HEK293T (cell line): ENCODE data around the gene FOXA3.

ENCODE experiments used
- CTCF ChIA-PET: fragments of 350-600 bp; formaldehyde crosslinking; extraction: SDS; loops from one replicate; lab custom pipeline; 2021; ENCODE audit warnings: antibody characterized with exemption, inconsistent platforms; lab: Yijun Ruan, JAX
- POLR2A ChIA-PET: fragments of 350-600 bp; formaldehyde crosslinking; extraction: SDS; loops from one replicate; lab custom pipeline; 2020; ENCODE audit warnings: antibody characterized with exemption, inconsistent platforms; lab: Yijun Ruan, JAX
- DNase-seq: peaks from one replicate; pipeline ENCODE4 v3.0.0; 2012; ENCODE audit warnings: mixed read lengths; ENCODE audit errors: extremely low spot score
- ARNT ChIP-seq: fragments of 450-650 bp; IDR thresholded peaks from 2 replicates; pipeline ENCODE4 v1.6.1; 2017; ENCODE audit warnings: mild to moderate bottlenecking
- BHLHE40 ChIP-seq: fragments of 450-650 bp; IDR thresholded peaks from 2 replicates; pipeline ENCODE4 v1.6.1; 2016; ENCODE audit warnings: mild to moderate bottlenecking, moderate library complexity, borderline replicate concordance
- CTBP1 ChIP-seq: fragments of 450-650 bp; IDR thresholded peaks from 2 replicates; pipeline ENCODE4 v1.6.1; 2016; ENCODE audit warnings: borderline replicate concordance
- ELF4 ChIP-seq: fragments of 450-650 bp; IDR thresholded peaks from 2 replicates; pipeline ENCODE4 v1.6.1; 2017; ENCODE audit warnings: antibody characterized with exemption
- FOXA1 ChIP-seq: fragments of 450-650 bp; IDR thresholded peaks from 2 replicates; pipeline ENCODE4 v1.6.1; 2016; ENCODE audit warnings: mild to moderate bottlenecking
- FOXK2 ChIP-seq: fragments of 450-650 bp; IDR thresholded peaks from 2 replicates; pipeline ENCODE4 v1.6.1; 2016; ENCODE audit warnings: mild to moderate bottlenecking
- FOXM1 ChIP-seq: fragments of 450-650 bp; IDR thresholded peaks from 2 replicates; pipeline ENCODE4 v1.6.1; 2017; ENCODE audit warnings: mild to moderate bottlenecking, borderline replicate concordance
- HDGF ChIP-seq: fragments of 450-650 bp; IDR thresholded peaks from 2 replicates; pipeline ENCODE4 v1.6.1; 2017; ENCODE audit warnings: antibody characterized with exemption, borderline replicate concordance
- L3MBTL2 ChIP-seq: fragments of 450-650 bp; conservative IDR thresholded peaks from 2 replicates; pipeline ENCODE4 v1.6.1; 2016; ENCODE audit warnings: mild to moderate bottlenecking
- LEF1 ChIP-seq: fragments of 450-650 bp; IDR thresholded peaks from 2 replicates; pipeline ENCODE4 v1.6.1; 2017; ENCODE audit warnings: mild to moderate bottlenecking, borderline replicate concordance
- NFRKB ChIP-seq: fragments of 450-650 bp; IDR thresholded peaks from 2 replicates; pipeline ENCODE4 v1.6.1; 2016; ENCODE audit warnings: mild to moderate bottlenecking, moderate library complexity
- PKNOX1 ChIP-seq: fragments of 450-650 bp; IDR thresholded peaks from 2 replicates; pipeline ENCODE4 v1.6.1; 2016
- SP1 ChIP-seq: fragments of 450-650 bp; IDR thresholded peaks from 2 replicates; pipeline ENCODE4 v1.6.1; 2017
- SUZ12 ChIP-seq: fragments of 450-650 bp; IDR thresholded peaks from 2 replicates; pipeline ENCODE4 v1.6.1; 2016; ENCODE audit warnings: mild to moderate bottlenecking
- TARDBP ChIP-seq: fragments of 450-650 bp; IDR thresholded peaks from 2 replicates; pipeline ENCODE4 v1.6.1; 2016
- ZNF384 ChIP-seq: fragments of 450-650 bp; IDR thresholded peaks from 2 replicates; pipeline ENCODE4 v1.6.1; 2016

The FOXA3 gene

GRCh38 chr19:45874620-45874966 is 10.5 kb downstream of the FOXA3 start:
- TF ChIP-seq SP1 (no peak), PKNOX1 (no peak), SUZ12 (no peak), FOXM1 (no peak), ZNF384 (no peak), FOXK2 (no peak), BHLHE40 (no peak), L3MBTL2 (no peak), NFRKB (no peak), FOXA1 (no peak), TARDBP (no peak)
- ChIA-PET POLR2A (no interaction called here), CTCF (no interaction called here)
- DNase-seq: no peak

GRCh38 chr19:45876161-45876410 is 12.0 kb downstream of the FOXA3 start:
- CTCF ChIA-PET: no interaction called here

GRCh38 chr19:45876411-45877197 is 12.5 kb downstream of the FOXA3 start:
- ChIA-PET POLR2A (no interaction called here), CTCF (no interaction called here)
- no peak for DNase-seq
- no peak for TF ChIP-seq TARDBP
- no peak for TF ChIP-seq LEF1
- no peak for TF ChIP-seq SUZ12
- TF ChIP-seq BHLHE40: no peak
- no peak for TF ChIP-seq CTBP1
- no peak for TF ChIP-seq SP1
- no peak for TF ChIP-seq L3MBTL2
- no peak for TF ChIP-seq ARNT
- TF ChIP-seq FOXK2: no peak
- no peak for TF ChIP-seq NFRKB
- no peak for TF ChIP-seq ZNF384
- TF ChIP-seq HDGF: no peak
- no peak for TF ChIP-seq ELF4
- TF ChIP-seq PKNOX1: no peak
- no peak for TF ChIP-seq FOXM1
- no peak for TF ChIP-seq FOXA1

More at GRCh38 chr19:45876161-45876410, 12.0 kb downstream of the FOXA3 start:
- no peak for TF ChIP-seq ARNT
- no peak for TF ChIP-seq FOXK2
- no peak for TF ChIP-seq CTBP1
- TF ChIP-seq ELF4: no peak
- TF ChIP-seq FOXM1: no peak
- no peak for TF ChIP-seq L3MBTL2
- no peak for TF ChIP-seq SP1
- TF ChIP-seq HDGF: no peak
- no peak for TF ChIP-seq PKNOX1
- no peak for TF ChIP-seq FOXA1
- no peak for TF ChIP-seq SUZ12
- no peak for TF ChIP-seq LEF1
- TF ChIP-seq NFRKB: no peak
- no peak for TF ChIP-seq ZNF384
- no peak for TF ChIP-seq TARDBP
- TF ChIP-seq BHLHE40: no peak
- POLR2A ChIA-PET: no interaction called here
- DNase-seq: no peak

- TF ChIP-seq L3MBTL2 (no peak), LEF1 (no peak), FOXK2 (no peak), PKNOX1 (no peak; the same call in 1 of the 2 replicates), CTBP1 (no peak), ZNF384 (no peak), SP1 (no peak), FOXA1 (no peak), NFRKB (no peak)
- POLR2A ChIA-PET: interaction anchor here (2.4 kb wide), 1 partner anchor 14 kb away, joined by 13 read pairs; the partner anchor contains the start of genes FOXA3 and SYMPK
- CTCF ChIA-PET: no interaction called here
- no peak for DNase-seq
Observed at GRCh38 chr19:45878043-45878794, 14.1 kb downstream of the FOXA3 start.

GRCh38 chr19:45879055-45879454 is 14.9 kb downstream of the FOXA3 start:
- no peak for DNase-seq
- TF ChIP-seq PKNOX1 (no peak), FOXK2 (no peak), FOXM1 (no peak), TARDBP (no peak), NFRKB (no peak), BHLHE40 (no peak), SUZ12 (no peak), ZNF384 (no peak), L3MBTL2 (no peak)
- ChIA-PET POLR2A (interaction anchor here (2.4 kb wide), 1 partner anchor 15 kb away, joined by 13 read pairs; the partner anchor contains the start of genes FOXA3 and SYMPK), CTCF (interaction anchor here (1.1 kb wide), 1 partner anchor 62 kb away, joined by 5 read pairs; no protein-coding TSS in a partner anchor)
